Stomach (tissue), 9 donors: ENCODE measurements around the gene TIMM8A. TPM values are rescaled to one million over a fixed set of nuclear protein-coding genes. Genes with fewer than 3 reads are reported as not detected.

Source experiments
- DNase-seq, 2 donors: peaks; one replicate each; pipeline versions ENCODE4 v3.0.0 to v3.0.0-alpha.2; 2013 to 2019
- H3K27ac ChIP-seq, 5 donors: fragments of 200-600 bp in 4 of 5; sonication (generic) in 4 of 5; one replicate each; pipeline ENCODE4 v1.5.1; 2013 to 2019; ENCODE audit warnings: mild to moderate bottlenecking in 1 of 5, moderate library complexity in 1 of 5
- H3K27me3 ChIP-seq, 3 donors: fragments of 200-600 bp; sonication (generic); one replicate each; pipeline ENCODE4 v1.5.1; 2017 to 2019; ENCODE audit warnings: mixed run types in 1 of 3
- H3K36me3 ChIP-seq, 4 donors: fragments of 200-600 bp; sonication (generic); 1 replicate in 3 of 4; 2 replicates in 1 of 4; pipeline ENCODE4 v1.5.1; 2016 to 2019
- H3K4me1 ChIP-seq, 4 donors: fragments of 200-600 bp; sonication (generic); one replicate each; pipeline ENCODE4 v1.5.1; 2016 to 2019
- H3K4me3 ChIP-seq, 4 donors: fragments of 200-600 bp; sonication (generic) in 3 of 4; one replicate each; pipeline ENCODE4 v1.5.1; 2016 to 2019; ENCODE audit warnings: mild to moderate bottlenecking in 1 of 4
- H3K9me3 ChIP-seq, 4 donors: fragments of 200-600 bp; sonication (generic); one replicate each; pipeline ENCODE4 v1.5.1; 2016 to 2019
- EP300 ChIP-seq: sonication (generic); formaldehyde crosslinking; IDR thresholded peaks from one replicate; pipeline ENCODE4 v1.6.1; 2017; ENCODE audit warnings: antibody characterized with exemption
- POLR2A ChIP-seq, 4 donors: fragments of 450-650 bp; IDR thresholded peaks; one replicate each; pipeline ENCODE4 v1.6.1; 2016; ENCODE audit warnings: antibody characterized with exemption in 4 of 4, control low read depth in 2 of 4, mild to moderate bottlenecking in 1 of 4, moderate library complexity in 1 of 4
- POLR2AphosphoS5 ChIP-seq, 3 donors: sonication (generic); formaldehyde crosslinking; IDR thresholded peaks; one replicate each; pipeline ENCODE4 v1.6.1; 2016; ENCODE audit warnings: antibody characterized with exemption in 3 of 3
- WGBS, 5 donors: extraction: QIAGEN DNeasy Blood & Tissue Kit in 3 of 5; methylation state at CpG; one replicate each; pipeline versions ENCODE4 v1.1.5 to v1.1.7; 2013 to 2018; 5-methylcytosine and 5-hydroxymethylcytosine counted together
- intact Hi-C: fragments of 100-400 bp; cut with DNase I; formaldehyde crosslinking; loops from one replicate; pipeline ENCODE4 v1.15.1; 2023; ENCODE audit warnings: low total_unique reads
- polyA plus RNA-seq, 3 donors: library from polyadenylated mRNA; stranded (reverse); fragments of 200-250 nt; gene quantifications; one replicate each; pipeline ENCODE4 v1.2.3, GENCODE V29; 2013
- total RNA-seq, 5 donors: library from RNA; depleted of rRNA; stranded (reverse); fragments of >200 nt; gene quantifications; one replicate each; pipeline versions ENCODE4 v1.1.0 to v1.2.3, GENCODE V29; 2014 to 2016
- TF ChIP-seq, protein P1 (sequence below), 7 experiments: fragments of 450-650 bp in 4 of 7; fragments of 200-600 bp in 3 of 7; sonication (generic) in 3 of 7; IDR thresholded peaks; one replicate each; pipeline ENCODE4 v1.5.1; 2016 to 2019; ENCODE audit warnings: antibody characterized with exemption in 7 of 7, control low read depth in 2 of 7, mild to moderate bottlenecking in 1 of 7
- donor health status: healthy with polysubstance abuse.
- donor health status: Bipolar disorder and iron deficiency.
- donor health status: healthy.

The TIMM8A gene
- total and polyA plus RNA-seq, 8 donors = 4.6 to 10.9 (median 8.0) TPM; not detected in 1

DNA sequence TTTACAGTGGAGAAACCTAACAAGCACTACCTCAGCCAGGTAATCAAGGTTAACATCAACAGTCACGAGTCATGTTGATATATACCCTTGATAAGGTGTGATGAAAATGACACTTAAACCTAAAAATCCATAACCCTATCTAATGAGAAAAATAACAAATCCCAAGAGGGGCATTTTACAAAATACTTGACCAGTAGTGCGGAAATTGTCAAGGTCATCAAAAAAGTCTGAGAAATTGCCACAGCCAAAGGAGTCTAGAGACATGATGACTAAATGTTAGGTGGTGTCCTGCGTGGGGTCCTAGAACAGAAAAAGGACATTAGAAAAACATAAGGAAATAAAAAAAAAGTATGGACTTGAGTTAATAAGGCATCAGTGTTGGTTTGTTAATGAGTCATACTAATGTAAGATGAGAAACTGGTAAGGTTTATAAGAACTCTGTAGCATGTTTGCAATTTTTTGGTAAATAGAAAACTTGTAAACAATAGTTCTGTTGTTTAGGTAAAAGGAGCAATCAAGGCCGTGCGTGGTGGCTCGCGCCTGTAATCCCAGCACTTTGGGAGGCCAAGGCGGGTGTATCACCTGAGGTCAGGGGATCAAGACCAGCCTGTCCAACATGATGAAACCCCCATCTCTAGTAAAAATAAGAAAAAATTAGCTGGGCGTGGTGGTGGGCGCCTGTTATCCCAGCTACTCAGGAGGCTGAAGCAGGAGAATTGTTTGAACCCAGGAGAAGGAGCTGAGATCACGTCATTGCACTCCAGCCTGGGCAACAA, 45.2 kb upstream of the TIMM8A start:
- Histone ChIP-seq H3K27me3 (peaks cover 0 to 4% (median 0%) of the 10 kb centered on the region in 3 donors), H3K4me1 (peaks cover 0 to 13% (median 3%) of the 10 kb centered on the region in 4 donors), H3K36me3 (peaks cover 0 to 22% (median 7%) of the 10 kb centered on the region in 4 donors), H3K27ac (no peak overlapping the region), H3K4me3 (no peak overlapping the region), H3K9me3 (no peaks in the 10 kb centered on the region)
- TF ChIP-seq, protein P1, sequence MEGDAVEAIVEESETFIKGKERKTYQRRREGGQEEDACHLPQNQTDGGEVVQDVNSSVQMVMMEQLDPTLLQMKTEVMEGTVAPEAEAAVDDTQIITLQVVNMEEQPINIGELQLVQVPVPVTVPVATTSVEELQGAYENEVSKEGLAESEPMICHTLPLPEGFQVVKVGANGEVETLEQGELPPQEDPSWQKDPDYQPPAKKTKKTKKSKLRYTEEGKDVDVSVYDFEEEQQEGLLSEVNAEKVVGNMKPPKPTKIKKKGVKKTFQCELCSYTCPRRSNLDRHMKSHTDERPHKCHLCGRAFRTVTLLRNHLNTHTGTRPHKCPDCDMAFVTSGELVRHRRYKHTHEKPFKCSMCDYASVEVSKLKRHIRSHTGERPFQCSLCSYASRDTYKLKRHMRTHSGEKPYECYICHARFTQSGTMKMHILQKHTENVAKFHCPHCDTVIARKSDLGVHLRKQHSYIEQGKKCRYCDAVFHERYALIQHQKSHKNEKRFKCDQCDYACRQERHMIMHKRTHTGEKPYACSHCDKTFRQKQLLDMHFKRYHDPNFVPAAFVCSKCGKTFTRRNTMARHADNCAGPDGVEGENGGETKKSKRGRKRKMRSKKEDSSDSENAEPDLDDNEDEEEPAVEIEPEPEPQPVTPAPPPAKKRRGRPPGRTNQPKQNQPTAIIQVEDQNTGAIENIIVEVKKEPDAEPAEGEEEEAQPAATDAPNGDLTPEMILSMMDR (IDR thresholded peaks at IDR 0.05) = no peak
- TF ChIP-seq POLR2AphosphoS5 (IDR thresholded peaks at IDR 0.05) = no peak
- no peak for TF ChIP-seq EP300
- no peak for TF ChIP-seq POLR2A (IDR thresholded peaks at IDR 0.05)
- WGBS, 5 donors = 71 to 82% (median 81%) methylated on average over 11 of the region's 11 CpGs
- intact Hi-C loops = no loop called here
- DNase-seq = no peak

DNA sequence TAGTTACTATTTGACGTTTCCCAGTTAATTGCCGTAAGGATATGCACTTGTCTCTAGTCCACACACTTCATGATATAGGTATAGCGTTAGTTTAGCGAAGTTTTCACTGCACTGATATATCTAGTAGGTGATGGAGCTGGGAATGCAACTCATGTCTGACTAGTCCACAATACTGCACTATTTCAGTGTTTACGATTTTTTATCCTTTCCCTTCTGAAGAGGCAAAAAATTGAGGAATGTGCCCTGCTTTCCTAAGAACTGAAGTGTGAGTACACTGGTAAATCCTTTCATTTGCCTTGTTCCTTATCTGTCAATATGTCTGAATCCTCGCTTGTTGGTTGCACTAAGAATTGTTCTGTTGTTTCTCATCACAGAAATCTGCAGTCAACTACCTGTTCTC, 43.3 kb upstream of the TIMM8A start:
- H3K4me1 ChIP-seq = peaks cover 0 to 13% (median 3%) of the 10 kb centered on the region in 4 donors
- intact Hi-C loops = no loop called here
- H3K4me3 ChIP-seq = peak overlapping the region; percentile 46 to 60 (median 58)

DNA sequence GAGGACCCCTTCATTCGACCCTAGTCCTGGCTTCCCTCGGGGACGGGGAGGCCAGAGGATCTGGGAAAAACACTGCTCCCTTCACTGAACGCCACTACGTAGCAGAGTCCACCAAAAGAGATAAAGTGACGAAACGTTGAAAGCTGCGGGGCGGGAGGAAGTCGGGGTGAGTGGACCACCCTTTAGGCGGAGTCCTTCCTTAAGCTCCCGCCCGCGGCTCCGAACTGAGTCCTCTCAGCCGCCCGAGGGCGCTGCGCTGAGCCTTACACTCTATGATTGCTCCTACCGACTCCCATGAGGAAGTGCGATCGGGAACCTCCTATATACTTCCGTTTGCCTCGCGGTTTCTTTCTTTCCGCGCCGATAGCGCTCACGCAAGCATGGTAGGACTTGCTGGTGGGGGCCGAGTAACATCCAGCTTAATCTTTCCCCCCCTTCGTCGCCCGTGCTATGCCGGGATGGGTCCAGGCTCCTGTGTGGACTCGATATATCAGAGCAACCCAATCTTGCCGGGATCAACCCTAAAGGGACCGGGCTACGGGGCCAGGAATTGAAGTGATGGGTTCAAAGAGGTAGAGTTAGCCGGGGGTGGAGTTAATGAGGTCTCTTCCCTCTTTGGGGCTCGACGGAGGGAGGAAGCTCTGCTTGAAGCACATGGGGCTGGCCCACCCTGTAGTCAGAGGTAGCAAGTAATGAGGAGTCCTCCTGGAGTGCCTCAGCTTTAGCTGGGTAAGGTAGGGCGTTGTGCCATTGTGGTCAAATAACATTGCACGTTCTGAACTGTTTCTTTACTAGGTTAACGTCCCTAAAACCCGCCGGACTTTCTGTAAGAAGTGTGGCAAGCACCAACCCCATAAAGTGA, 42.4 kb upstream of the TIMM8A start, which contains the start of gene RPL36A:
TSS of gene RPL36A (plus strand) at position 348 of the 862 bp plus-strand sequence. CDS start at position 381, 33 bp downstream.
- Histone ChIP-seq H3K27ac (peak within 1 kb of the TSS; percentile 6 to 84 (median 77)), H3K4me1 (peaks cover 0 to 13% (median 3%) of the 10 kb centered on the region in 4 donors), H3K9me3 (no peaks in the 10 kb centered on the region), H3K27me3 (no peaks in the 10 kb centered on the region), H3K4me3 (peak within 1 kb of the TSS; percentile 46 to 60 (median 58)), H3K36me3 (peaks cover 0 to 18% (median 6%) of the 10 kb centered on the region in 4 donors)
- TF ChIP-seq POLR2AphosphoS5 (IDR thresholded peaks at IDR 0.05) = peak; percentile 87 to 98 (median 97)
- TF ChIP-seq EP300 = no peak
- TF ChIP-seq POLR2A (IDR thresholded peaks at IDR 0.05) = peak in 2 of 4 donors; percentile 42 to 51
- TF ChIP-seq, protein P1 (IDR thresholded peaks at IDR 0.05) = peak in 5 of 7 experiments; percentile 33 to 61 (median 55)
- 0 to 40% (median 4%) methylated on average over 37 to 47 of the region's 47 CpGs for WGBS, 5 donors
- intact Hi-C loops = no loop called here
- DNase-seq = peak; percentile 89 to 96

More for the DNA sequence above, 43.3 kb upstream of the TIMM8A start:
- Histone ChIP-seq H3K36me3 (peaks cover 0 to 22% (median 7%) of the 10 kb centered on the region in 4 donors), H3K27ac (peak overlapping the region in 3 of 5 donors; percentile 74 to 84 (median 77)), H3K9me3 (no peaks in the 10 kb centered on the region), H3K27me3 (no peaks in the 10 kb centered on the region)
- TF ChIP-seq POLR2A (IDR thresholded peaks at IDR 0.05) = no peak
- no peak for TF ChIP-seq POLR2AphosphoS5 (IDR thresholded peaks at IDR 0.05)
- TF ChIP-seq EP300 = no peak
- TF ChIP-seq, protein P1 (IDR thresholded peaks at IDR 0.05) = no peak
- DNase-seq = no peak
- 17 to 59% (median 30%) methylated on average over 6 of the region's 6 CpGs for WGBS, 5 donors

- 82 to 93% (median 85%) methylated on average over 3 of the region's 3 CpGs for WGBS, 5 donors
- DNase-seq = no peak
Observed at GRCh38 chrX:101388604-101389003, 40.1 kb upstream of the TIMM8A start.

More at GRCh38 chrX:101388604-101389003, 40.1 kb upstream of the TIMM8A start:
- Histone ChIP-seq H3K4me3 (no peak overlapping the region), H3K4me1 (peaks cover 0 to 13% (median 3%) of the 10 kb centered on the region in 4 donors), H3K9me3 (no peaks in the 10 kb centered on the region), H3K27ac (no peak overlapping the region), H3K27me3 (no peaks in the 10 kb centered on the region), H3K36me3 (peaks cover 0 to 7% (median 0%) of the 10 kb centered on the region in 4 donors)
- TF ChIP-seq EP300 (no peak), POLR2AphosphoS5 (IDR thresholded peaks at IDR 0.05) (no peak), POLR2A (IDR thresholded peaks at IDR 0.05) (no peak)
- TF ChIP-seq, protein P1 (IDR thresholded peaks at IDR 0.05) = no peak
- intact Hi-C loops = no loop called here
